HFFc6 (cell line): ENCODE measurements around the gene GAMT. TPM values are rescaled to one million over a fixed set of nuclear protein-coding genes. Genes with fewer than 3 reads are reported as not detected.

ENCODE experiments used
- DNase-seq: peaks from one replicate; pipeline ENCODE4 v3.0.0-alpha.2; 2018
- H3K27ac Mint-ChIP-seq: 2 replicates; pipeline ENCODE4 v1.8.0; 2020; ENCODE audit warnings: mild to moderate bottlenecking, mixed read lengths
- H3K27me3 Mint-ChIP-seq: 2 replicates; pipeline ENCODE4 v1.8.0; 2021; ENCODE audit warnings: mild to moderate bottlenecking, moderate library complexity, mixed read lengths; ENCODE audit not compliant: insufficient read depth
- H3K36me3 Mint-ChIP-seq: 2 replicates; pipeline ENCODE4 v1.8.0; 2021; ENCODE audit warnings: low read depth, mixed read lengths
- H3K4me1 Mint-ChIP-seq: 2 replicates; pipeline ENCODE4 v1.8.0; 2020; ENCODE audit warnings: low read depth, mixed read lengths
- H3K4me3 Mint-ChIP-seq: 2 replicates; pipeline ENCODE4 v1.8.0; 2020; ENCODE audit warnings: mild to moderate bottlenecking, moderate library complexity, mixed read lengths
- H3K9me3 Mint-ChIP-seq: 2 replicates; pipeline ENCODE4 v1.8.0; 2020; ENCODE audit warnings: mild to moderate bottlenecking, mixed read lengths
- total RNA-seq, 6 experiments: library from RNA; stranded (reverse); fragmentation: NEBNext Ultra II Directional; extraction: Animal tissue kit (Norgen Biotek cat#: 25700); gene quantifications; 2 replicates in 1 of 6; 3 replicates in 5 of 6; pipeline ENCODE4 v1.2.3, GENCODE V29; 2021
- TF ChIP-seq, protein P1 (sequence below): fragments of 200-600 bp; sonication (generic); IDR thresholded peaks from 2 replicates; pipeline ENCODE4 v1.5.0; 2021; ENCODE audit warnings: antibody characterized with exemption, mild to moderate bottlenecking

Gene GAMT
- total RNA-seq, 6 experiments from 2014 or later, result 55.2 to 71.3 (median 67.7) TPM

DNA sequence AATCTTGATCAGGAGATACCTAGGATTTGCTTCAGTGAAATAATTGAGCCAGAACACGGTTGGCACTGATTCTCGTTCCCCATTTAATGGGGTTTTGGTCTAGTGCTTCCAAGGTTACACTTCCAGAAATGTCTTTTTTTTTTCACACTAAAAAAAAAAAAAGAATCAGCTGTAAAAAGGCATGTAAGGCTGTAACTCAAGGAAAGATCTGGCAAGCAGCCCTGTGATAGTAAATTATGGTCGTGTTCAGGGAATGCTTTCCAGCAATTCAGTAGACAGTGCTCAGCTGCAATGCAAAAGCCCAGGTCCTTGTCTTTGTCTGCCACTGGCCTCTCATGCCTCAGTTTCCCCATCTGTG lies 44.9 kb downstream of the GAMT start:
- TF ChIP-seq, protein P1, sequence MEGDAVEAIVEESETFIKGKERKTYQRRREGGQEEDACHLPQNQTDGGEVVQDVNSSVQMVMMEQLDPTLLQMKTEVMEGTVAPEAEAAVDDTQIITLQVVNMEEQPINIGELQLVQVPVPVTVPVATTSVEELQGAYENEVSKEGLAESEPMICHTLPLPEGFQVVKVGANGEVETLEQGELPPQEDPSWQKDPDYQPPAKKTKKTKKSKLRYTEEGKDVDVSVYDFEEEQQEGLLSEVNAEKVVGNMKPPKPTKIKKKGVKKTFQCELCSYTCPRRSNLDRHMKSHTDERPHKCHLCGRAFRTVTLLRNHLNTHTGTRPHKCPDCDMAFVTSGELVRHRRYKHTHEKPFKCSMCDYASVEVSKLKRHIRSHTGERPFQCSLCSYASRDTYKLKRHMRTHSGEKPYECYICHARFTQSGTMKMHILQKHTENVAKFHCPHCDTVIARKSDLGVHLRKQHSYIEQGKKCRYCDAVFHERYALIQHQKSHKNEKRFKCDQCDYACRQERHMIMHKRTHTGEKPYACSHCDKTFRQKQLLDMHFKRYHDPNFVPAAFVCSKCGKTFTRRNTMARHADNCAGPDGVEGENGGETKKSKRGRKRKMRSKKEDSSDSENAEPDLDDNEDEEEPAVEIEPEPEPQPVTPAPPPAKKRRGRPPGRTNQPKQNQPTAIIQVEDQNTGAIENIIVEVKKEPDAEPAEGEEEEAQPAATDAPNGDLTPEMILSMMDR, result no peak
- Mint-ChIP-seq H3K27ac (peak overlapping the region; percentile 75; the same call in 1 of the 2 replicates), H3K4me3 (peak overlapping the region; percentile 94), H3K4me1 (peaks cover 40% of the 10 kb centered on the region), H3K36me3 (peaks cover 14% of the 10 kb centered on the region), H3K9me3 (no peaks in the 10 kb centered on the region), H3K27me3 (no peaks in the 10 kb centered on the region; the same call in 1 of the 2 replicates)
- no peak for DNase-seq

DNA sequence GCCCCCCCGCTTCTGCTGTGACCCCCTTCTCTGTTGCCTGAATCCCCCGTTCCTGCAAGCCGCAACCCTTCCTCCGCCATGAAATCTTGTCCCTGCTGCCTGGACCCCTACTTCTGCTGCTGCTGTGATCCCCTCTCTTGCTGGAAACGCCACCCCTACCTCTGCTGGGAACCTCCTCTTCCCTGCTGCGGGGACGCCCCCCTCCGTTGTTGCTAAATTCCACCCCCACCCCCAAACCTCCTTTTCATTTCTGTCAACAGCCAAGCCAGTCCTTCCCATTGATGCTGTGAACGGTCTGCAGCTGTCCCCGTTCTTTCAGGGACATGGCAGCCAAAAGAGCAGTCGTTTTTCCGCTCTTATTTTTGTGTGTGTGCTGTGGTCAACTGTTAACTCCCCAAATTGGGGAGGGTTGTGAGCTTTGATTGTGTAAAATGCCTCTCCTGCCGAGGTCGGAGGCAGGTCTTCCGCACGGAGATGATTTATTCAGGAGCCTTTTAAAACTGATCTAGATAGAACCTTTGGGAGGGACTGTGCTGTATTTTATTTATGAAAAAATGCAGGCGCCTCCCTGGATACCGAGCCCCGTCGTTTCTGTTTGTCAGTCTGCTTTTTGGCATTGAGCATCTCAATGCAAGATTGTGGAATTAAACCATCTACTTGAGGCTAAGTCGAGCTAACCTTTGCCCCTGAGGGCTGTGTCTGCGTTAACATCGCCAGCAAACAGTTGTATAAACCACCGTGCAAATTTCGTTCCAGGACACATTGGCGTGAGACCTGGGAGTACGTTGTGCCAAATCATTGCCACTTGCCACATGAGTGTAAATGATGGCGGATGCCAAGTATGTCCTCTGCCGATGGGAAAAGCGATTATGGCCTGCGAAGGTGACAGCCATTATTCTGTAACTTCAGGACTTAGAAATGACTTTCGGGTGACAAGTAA lies 45.5 kb downstream of the GAMT start:
- H3K4me3 Mint-ChIP-seq, result peak overlapping the region; percentile 94
- peaks cover 14% of the 10 kb centered on the region for H3K36me3 Mint-ChIP-seq
- no peaks in the 10 kb centered on the region for H3K9me3 Mint-ChIP-seq
- H3K27ac Mint-ChIP-seq, result peak overlapping the region; percentile 75
- DNase-seq, result no peak
- H3K27me3 Mint-ChIP-seq, result no peaks in the 10 kb centered on the region; the same call in 1 of the 2 replicates
- TF ChIP-seq, protein P1, result no peak
- peaks cover 34% of the 10 kb centered on the region for H3K4me1 Mint-ChIP-seq

DNA sequence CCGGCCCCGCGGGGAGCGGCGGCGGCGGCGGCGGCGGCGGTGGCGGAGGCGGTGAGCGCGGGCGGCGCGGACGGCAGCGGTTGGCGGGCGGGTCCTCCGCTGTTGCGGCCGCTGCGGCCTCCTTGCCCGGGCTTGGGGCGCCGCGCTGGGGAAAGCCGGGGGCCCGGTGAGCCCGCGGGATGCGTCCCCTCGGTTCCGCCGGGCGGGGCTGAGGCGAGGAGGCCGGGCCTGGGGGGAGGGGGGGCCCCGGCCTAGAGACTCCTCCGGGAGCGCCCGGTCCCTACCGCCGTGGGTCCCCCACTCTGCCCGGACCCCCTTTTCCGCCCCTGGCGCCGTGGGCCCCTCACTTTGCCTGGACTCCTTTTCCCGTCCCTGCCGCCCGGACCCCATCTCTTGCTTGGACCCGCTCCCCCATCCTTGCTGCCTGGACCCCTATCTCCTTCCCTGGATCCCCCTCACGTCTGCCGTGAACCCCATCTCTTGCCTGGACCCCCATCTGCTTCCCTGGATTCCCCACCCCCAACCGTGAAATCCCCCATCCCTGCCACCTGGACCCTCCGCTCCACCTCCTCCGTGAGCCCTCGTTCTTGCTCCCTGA lies 46.3 kb downstream of the GAMT start:
- no peak for DNase-seq
- Mint-ChIP-seq H3K36me3 (peaks cover 14% of the 10 kb centered on the region), H3K4me1 (peaks cover 26% of the 10 kb centered on the region), H3K4me3 (peak overlapping the region; percentile 94), H3K9me3 (no peaks in the 10 kb centered on the region), H3K27ac (peak overlapping the region; percentile 75), H3K27me3 (no peaks in the 10 kb centered on the region; the same call in 1 of the 2 replicates)
- TF ChIP-seq, protein P1, result no peak

DNA sequence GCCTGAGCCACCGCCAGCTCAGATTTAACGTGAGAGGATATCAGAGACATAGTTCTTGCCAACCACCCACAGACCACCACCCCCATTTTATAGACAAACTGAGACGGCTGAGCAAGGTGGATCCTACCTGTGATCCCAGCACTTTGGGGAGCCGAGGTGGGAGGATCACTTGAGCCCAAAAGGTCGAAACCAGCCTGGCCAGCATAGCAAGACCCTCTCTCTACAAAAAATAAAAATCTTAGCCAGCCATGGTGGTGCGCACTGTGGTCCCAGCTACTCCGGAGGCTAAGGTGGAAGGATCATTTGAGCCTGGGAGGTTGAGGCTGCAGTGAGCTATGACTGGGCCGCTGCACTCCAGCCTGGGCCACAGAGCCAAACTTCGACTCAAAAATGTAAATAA lies 48.2 kb downstream of the GAMT start:
- H3K36me3 Mint-ChIP-seq, result peaks cover 11% of the 10 kb centered on the region; the same call in 1 of the 2 replicates
- peaks cover 3% of the 10 kb centered on the region; the same call in 1 of the 2 replicates for H3K27me3 Mint-ChIP-seq
- TF ChIP-seq, protein P1, result no peak
- H3K4me1 Mint-ChIP-seq, result peaks cover 18% of the 10 kb centered on the region
- no peak for DNase-seq
- no peaks in the 10 kb centered on the region for H3K9me3 Mint-ChIP-seq
- no peak overlapping the region for H3K4me3 Mint-ChIP-seq
- H3K27ac Mint-ChIP-seq, result no peak overlapping the region

DNA sequence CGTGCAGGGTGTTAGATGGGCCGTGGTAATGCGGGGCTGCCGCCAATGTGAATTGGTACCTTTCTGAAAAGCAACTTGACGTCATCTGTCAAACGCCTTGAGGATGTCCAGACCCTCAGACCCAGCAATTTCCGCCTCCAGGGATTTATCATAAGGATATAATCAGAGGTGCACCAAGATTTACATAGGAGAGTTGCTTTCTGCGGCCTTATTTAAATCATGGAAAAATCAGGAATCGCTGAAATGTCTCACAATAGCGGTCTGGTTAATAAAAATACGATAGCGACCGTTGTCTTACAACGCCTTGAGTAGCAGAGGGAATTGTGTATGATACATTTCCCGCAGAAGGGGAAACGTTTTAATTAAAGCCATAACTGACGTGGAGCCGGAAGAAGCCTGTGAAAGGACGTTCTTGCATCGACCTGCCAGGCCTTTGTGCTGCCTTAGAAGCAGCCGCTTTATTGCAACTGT lies 49.9 kb downstream of the GAMT start:
- Mint-ChIP-seq H3K27ac (no peak overlapping the region), H3K4me3 (no peak overlapping the region), H3K9me3 (no peaks in the 10 kb centered on the region), H3K36me3 (no peaks in the 10 kb centered on the region), H3K4me1 (peaks cover 9% of the 10 kb centered on the region), H3K27me3 (peaks cover 3% of the 10 kb centered on the region)
- DNase-seq, result no peak
- TF ChIP-seq, protein P1, result no peak
